ENCODE measurements around the gene ZBTB7C. TPM values are rescaled to one million over a fixed set of nuclear protein-coding genes. Genes with fewer than 3 reads are reported as not detected.
A peak's percentile ranks its signal among the peaks of the same experiment; 100 is the strongest.

ZBTB7C gene
- total and polyA plus RNA-seq, 9 of the 15 experiments (the other 6 are each of a cell fraction or from before 2014, with no cell fraction given) = not detected

DNA sequence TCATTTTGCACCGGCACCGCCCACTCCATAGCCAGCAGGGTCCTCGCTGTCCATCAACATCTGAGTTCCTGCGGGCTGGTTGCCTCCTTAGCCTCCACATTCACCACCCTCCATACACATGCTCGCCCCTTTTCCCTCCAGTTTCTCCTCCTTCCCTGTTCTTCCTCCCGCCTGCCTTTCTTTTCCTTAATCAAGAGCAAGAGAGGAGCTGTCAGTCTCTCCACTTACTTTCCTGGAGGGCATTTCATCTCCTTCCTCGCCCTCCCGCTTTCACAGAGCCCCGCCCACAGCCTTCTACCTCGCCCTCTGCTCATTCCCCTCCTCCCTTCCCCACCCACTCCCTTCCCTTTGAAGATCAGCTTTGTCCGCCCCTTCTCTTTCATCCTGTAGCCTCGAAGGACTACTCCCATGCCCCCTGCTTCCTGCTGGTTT lies 13.8 kb upstream of the ZBTB7C start:
- TF ChIP-seq PKNOX1 (IDR thresholded peaks at IDR 0.05) = peak; percentile 35; the same call in 1 of the 2 replicates
- no peak for TF ChIP-seq ZBTB26 (CRISPR knock-in tag; IDR thresholded peaks at IDR 0.05)
- no peaks in the 10 kb centered on the region for H3K9me3 ChIP-seq (replicated peaks; ENCODE audit: control insufficient read depth, insufficient read depth, low read depth, low read length)
- H3K79me2 ChIP-seq (ENCODE audit: control insufficient read depth, insufficient read depth, low read length) = no peaks in the 10 kb centered on the region
- no peak overlapping the region for H3K4me2 ChIP-seq (ENCODE audit: insufficient read depth, low read length)
- H3K4me1 ChIP-seq (replicated peaks in 1 of 2; ENCODE audit: control insufficient read depth in 2 of 2, insufficient read depth in 2 of 2, low read length in 2 of 2) = no peaks in the 10 kb centered on the region
- no peak overlapping the region for H3K9ac ChIP-seq (ENCODE audit: insufficient read depth in 1 of 2, low read depth in 2 of 2, low read length in 2 of 2)
- H3K4me3 ChIP-seq = no peak overlapping the region
- ChIA-PET POLR2A (no interaction called here), CTCF (ENCODE audit: low intra/inter-chr PET ratio) (no interaction called here)
- 2% methylated on average over 8 of the region's 12 CpGs for WGBS (ENCODE audit: insufficient coverage, low coverage, missing lambda C conversion rate)
- no peaks in the 10 kb centered on the region for H4K20me1 ChIP-seq (replicated peaks; ENCODE audit: control insufficient read depth, insufficient read depth, low read length)
- H3K27me3 ChIP-seq (ENCODE audit: control insufficient read depth in 2 of 2, insufficient read depth in 2 of 2, low read length in 2 of 2) = 0 out of 5 replicates have a peak, but pooled peaks cover 0 to 4% of the 10 kb centered on the region in 2 experiments
- H3K9me1 ChIP-seq (ENCODE audit: control insufficient read depth, insufficient read depth, low read length) = no peaks in the 10 kb centered on the region
- H3K36me3 ChIP-seq (ENCODE audit: control insufficient read depth, insufficient read depth, low read length) = no peaks in the 10 kb centered on the region
- no peak for DNase-seq (ENCODE audit: extremely low read depth in 1 of 4, low spot score in 3 of 4)
- no peak overlapping the region for H2AFZ ChIP-seq (ENCODE audit: low read depth, low read length)
- ATAC-seq = no peak
- H3K27ac ChIP-seq (ENCODE audit: extremely low read depth, low read depth, low read length) = no peak overlapping the region
- in situ Hi-C loops (cut with MboI) (no loop called here), intact Hi-C loops (cut with micrococcal nuclease) (no loop called here)
- no peak for FAIRE-seq
- BruUV-seq (replicated peaks) = no TSS peak

Measured in K562 (cell line).